VCaP (cell line): Measurements from ENCODE around the gene EPHA8.

Source experiments
- H3K27ac ChIP-seq: fragments of 450-650 bp; 2 replicates; pipeline ENCODE4 v1.5.1; 2017
- CTCF ChIP-seq: fragments of 450-650 bp; conservative IDR thresholded peaks from 2 replicates; pipeline ENCODE4 v1.5.1; 2017; ENCODE audit warnings: mild to moderate bottlenecking, moderate library complexity

The EPHA8 gene

GRCh38 chr1:22553991-22554522 is 9.2 kb upstream of the EPHA8 start:
- no peak overlapping the region for H3K27ac ChIP-seq
- TF ChIP-seq CTCF = no peak

GRCh38 chr1:22555371-22555656 is 8.0 kb upstream of the EPHA8 start:
- TF ChIP-seq CTCF = no peak
- H3K27ac ChIP-seq = no peak overlapping the region

- H3K27ac ChIP-seq = no peak overlapping the region
- TF ChIP-seq CTCF = no peak
Observed at GRCh38 chr1:22556391-22557104, 6.7 kb upstream of the EPHA8 start.

GRCh38 chr1:22557341-22557950 is 5.8 kb upstream of the EPHA8 start:
- no peak for TF ChIP-seq CTCF
- no peak overlapping the region for H3K27ac ChIP-seq

GRCh38 chr1:22563671-22564602 is 648 bp downstream of the EPHA8 start:
- no peak for TF ChIP-seq CTCF
- peak overlapping the region; percentile 54; the same call in 1 of the 2 replicates for H3K27ac ChIP-seq

- no peak for TF ChIP-seq CTCF
- no peak overlapping the region for H3K27ac ChIP-seq
Observed at GRCh38 chr1:22566161-22566560, 2.9 kb downstream of the EPHA8 start.

GRCh38 chr1:22567197-22567596 is 3.9 kb downstream of the EPHA8 start:
- TF ChIP-seq CTCF = no peak
- no peak overlapping the region for H3K27ac ChIP-seq
